Measurements from ENCODE around the gene WSB1.

The WSB1 gene

GRCh38 chr17:27324771-27325339, 30.9 kb downstream of the WSB1 start:
- ChIA-PET POLR2A (interaction anchor here (1.2 kb wide), 1 partner anchor 30 kb away, joined by 3 read pairs; no protein-coding TSS in a partner anchor), CTCF (interaction anchor here (0.6 to 1.5 kb wide), 4 partner anchors 39 to 277 kb away, joined by 3 to 5 read pairs (median 4); no protein-coding TSS in a partner anchor)
- peaks cover 3% of the 10 kb centered on the region; the same call in 1 of the 2 replicates for H3K4me1 ChIP-seq (ENCODE audit: control insufficient read depth, insufficient read depth, low read length)

GRCh38 chr17:27326051-27326450, 32.1 kb downstream of the WSB1 start:
- ChIA-PET CTCF (interaction anchor here (1.0 to 1.5 kb wide), 2 partner anchors 80 to 276 kb away, joined by 4 to 5 read pairs; no protein-coding TSS in a partner anchor), POLR2A (no interaction called here)
- H3K36me3 ChIP-seq (ENCODE audit: control insufficient read depth in 2 of 2, insufficient read depth in 1 of 2, low read length in 2 of 2): no peaks in the 10 kb centered on the region
- no peak for TF ChIP-seq ZSCAN30 (tag by site-specific recombination; IDR thresholded peaks at IDR 0.05)
- TF ChIP-seq ZNF221 (tag by site-specific recombination; IDR thresholded peaks at IDR 0.05; ENCODE audit: borderline replicate concordance): no peak
- TF ChIP-seq ZNF830 (tag by site-specific recombination; IDR thresholded peaks at IDR 0.05; ENCODE audit: low read depth): no peak
- no peak for TF ChIP-seq SP3 (tag by site-specific recombination; IDR thresholded peaks at IDR 0.05)
- no peak for TF ChIP-seq ZNF692 (tag by site-specific recombination; IDR thresholded peaks at IDR 0.05)
- TF ChIP-seq ZNF585B (tag by site-specific recombination; IDR thresholded peaks at IDR 0.05): no peak
- TF ChIP-seq PRDM10 (tag by site-specific recombination; IDR thresholded peaks at IDR 0.05): no peak
- no peak for TF ChIP-seq ZFP41 (tag by site-specific recombination; IDR thresholded peaks at IDR 0.05; ENCODE audit: borderline replicate concordance)
- TF ChIP-seq PBX3 (CRISPR knock-in tag; IDR thresholded peaks at IDR 0.05): no peak
- no peak for TF ChIP-seq ZNF660 (tag by site-specific recombination; IDR thresholded peaks at IDR 0.05)
- H3K4me3 ChIP-seq (ENCODE audit: low read depth, low read length): no peak overlapping the region
- peaks cover 3% of the 10 kb centered on the region; the same call in 1 of the 2 replicates for H3K4me1 ChIP-seq (ENCODE audit: control insufficient read depth, insufficient read depth, low read length)
- no peaks in the 10 kb centered on the region for H3K9me3 ChIP-seq (ENCODE audit: control insufficient read depth, insufficient read depth, low read depth, low read length)
- no peak overlapping the region for H3K27ac ChIP-seq (ENCODE audit: extremely low read depth, low read depth, low read length)

More at GRCh38 chr17:27324771-27325339, 30.9 kb downstream of the WSB1 start:
- H3K4me3 ChIP-seq (ENCODE audit: low read depth, low read length): no peak overlapping the region
- TF ChIP-seq ZNF280D (tag by site-specific recombination; IDR thresholded peaks at IDR 0.05) (no peak), MEIS1 (CRISPR knock-in tag; IDR thresholded peaks at IDR 0.05; ENCODE audit: borderline replicate concordance) (no peak), ZNF155 (tag by site-specific recombination; IDR thresholded peaks at IDR 0.05) (no peak), ZNF302 (tag by site-specific recombination; IDR thresholded peaks at IDR 0.05; ENCODE audit: low read depth) (no peak), CTCF (tag by site-specific recombination; IDR thresholded peaks at IDR 0.05) (no peak), REPIN1 (tag by site-specific recombination; IDR thresholded peaks at IDR 0.05; ENCODE audit: low read depth) (no peak), ZNF747 (tag by site-specific recombination; IDR thresholded peaks at IDR 0.05) (no peak), ZNF140 (tag by site-specific recombination; IDR thresholded peaks at IDR 0.05) (no peak)
- H3K9me3 ChIP-seq (ENCODE audit: control insufficient read depth, insufficient read depth, low read depth, low read length): no peaks in the 10 kb centered on the region
- no peak overlapping the region for H3K27ac ChIP-seq (ENCODE audit: extremely low read depth, low read depth, low read length)
- peaks cover 0 to 2% of the 10 kb centered on the region in 2 experiments; a peak in 1 of 3 replicates for H3K36me3 ChIP-seq (ENCODE audit: control insufficient read depth in 2 of 2, insufficient read depth in 1 of 2, low read length in 2 of 2)

Data from HEK293 (cell line).